HL-60 (cell line): ENCODE results near the gene ENO4.

Experiments
- CTCF ChIP-seq: IDR thresholded peaks from one replicate; pipeline ENCODE4 v1.5.1; 2011; ENCODE audit warnings: low read length, control low read depth, inconsistent platforms; ENCODE audit not compliant: insufficient read depth
- REST ChIP-seq: IDR thresholded peaks from 2 replicates; pipeline ENCODE4 v1.6.1; 2012; ENCODE audit warnings: low read depth; ENCODE audit not compliant: insufficient replicate concordance

- TF ChIP-seq CTCF (no peak), REST (no peak)
Measured at GRCh38 chr10:116802876-116803275, 46.4 kb upstream of the ENO4 start.
